SK-N-SH (cell line): Measurements from ENCODE around the gene DOK6. TPM values are rescaled to one million over a fixed set of nuclear protein-coding genes. Genes with fewer than 3 reads are reported as not detected.

Source experiments
- CTCF ChIA-PET: fragments of 300-600, 350-600 bp; formaldehyde crosslinking; extraction: SDS; loops from one replicate; lab custom pipeline; 2021; lab: Yijun Ruan, JAX
- POLR2A ChIA-PET: fragments of 350-600 bp; sonication (Branson Sonifier 250); formaldehyde crosslinking; extraction: SDS; loops from one replicate; lab custom pipeline; 2020; ENCODE audit warnings: antibody characterized with exemption, inconsistent platforms; lab: Yijun Ruan, JAX
- DNase-seq: peaks from one replicate; pipeline ENCODE4 v3.0.0; 2012
- H2AFZ ChIP-seq: fragments of 200-600 bp; sonication (generic); 2 replicates; pipeline ENCODE4 v1.8.1; 2016; ENCODE audit warnings: antibody characterized with exemption, mild to moderate bottlenecking, low read depth
- H3F3A ChIP-seq: fragments of 200-600 bp; sonication (generic); replicated peaks from 2 replicates; pipeline ENCODE3; 2016; ENCODE audit warnings: antibody characterized with exemption, mild to moderate bottlenecking; ENCODE audit not compliant: insufficient read depth
- H3K27ac ChIP-seq, 2 experiments: fragments of 200-500 bp in 1 of 2; fragments of 200-600 bp in 1 of 2; sonication (Bioruptor generic) in 1 of 2; sonication (generic), shearing (Covaris generic) in 1 of 2; 2 replicates each; pipeline versions ENCODE4 v1.5.1 to v1.6.1; 2014 to 2016; ENCODE audit warnings: low read depth in 2 of 2, inconsistent platforms in 1 of 2, low read length in 1 of 2, mild to moderate bottlenecking in 1 of 2, mixed read lengths in 1 of 2
- H3K27me3 ChIP-seq: fragments of 200-600 bp; sonication (generic), shearing (Covaris generic); 2 replicates; pipeline ENCODE4 v1.6.1; 2016; ENCODE audit warnings: mixed run types; ENCODE audit not compliant: insufficient read depth
- H3K36me3 ChIP-seq, 2 experiments: fragments of 200-500 bp in 1 of 2; fragments of 200-600 bp in 1 of 2; sonication (Bioruptor generic) in 1 of 2; sonication (generic) in 1 of 2; replicated peaks in 1 of 2; 2 replicates each; pipeline versions ENCODE3 to v1.5.1; 2014 to 2016; ENCODE audit warnings: low read length in 1 of 2, mild to moderate bottlenecking in 1 of 2; ENCODE audit not compliant: insufficient read depth in 2 of 2, control insufficient read depth in 1 of 2
- H3K4me1 ChIP-seq, 2 experiments: fragments of 200-500 bp in 1 of 2; fragments of 200-600 bp in 1 of 2; sonication (Bioruptor generic) in 1 of 2; sonication (generic), shearing (Covaris generic) in 1 of 2; 2 replicates each; pipeline versions ENCODE4 v1.5.1 to v1.6.1; 2014 to 2016; ENCODE audit warnings: low read depth in 1 of 2, low read length in 1 of 2, mixed run types in 1 of 2; ENCODE audit not compliant: insufficient read depth in 2 of 2, control insufficient read depth in 1 of 2
- H3K4me2 ChIP-seq: fragments of 200-600 bp; sonication (generic), shearing (Covaris generic); 2 replicates; pipeline ENCODE4 v1.6.1; 2017; ENCODE audit warnings: mixed run types
- H3K4me3 ChIP-seq, 2 experiments: fragments of 200-500 bp in 1 of 2; fragments of 200-600 bp in 1 of 2; sonication (Bioruptor generic) in 1 of 2; sonication (generic), shearing (Covaris generic) in 1 of 2; 2 replicates each; pipeline versions ENCODE4 v1.5.1 to v1.8.1; 2014 to 2016; ENCODE audit warnings: low read depth in 2 of 2, inconsistent platforms in 1 of 2, low read length in 1 of 2, mild to moderate bottlenecking in 1 of 2, mixed read lengths in 1 of 2, moderate library complexity in 1 of 2
- H3K79me2 ChIP-seq: fragments of 200-600 bp; sonication (generic); 2 replicates; pipeline ENCODE4 v1.8.1; 2017; ENCODE audit warnings: mild to moderate bottlenecking; ENCODE audit not compliant: insufficient read depth
- H3K9ac ChIP-seq: fragments of 200-600 bp; sonication (generic); 2 replicates; pipeline ENCODE4 v1.6.1; 2017; ENCODE audit warnings: mixed run types
- H3K9me2 ChIP-seq: fragments of 200-600 bp; sonication (generic); 2 replicates; pipeline ENCODE4 v1.6.1; 2017; ENCODE audit warnings: mixed run types
- H3K9me3 ChIP-seq: fragments of 200-600 bp; sonication (generic); 2 replicates; pipeline ENCODE4 v1.6.1; 2017; ENCODE audit warnings: mixed run types, mild to moderate bottlenecking, moderate library complexity
- H4K20me1 ChIP-seq: fragments of 200-600 bp; sonication (generic); 2 replicates; pipeline ENCODE4 v1.6.1; 2017; ENCODE audit warnings: mild to moderate bottlenecking, mixed run types; ENCODE audit not compliant: insufficient read depth
- CHD2 ChIP-seq: fragments of 150-350 bp; IDR thresholded peaks from 2 replicates; pipeline ENCODE4 v1.6.1; 2018; ENCODE audit warnings: low read length; ENCODE audit not compliant: partially characterized antibody
- EP300 ChIP-seq, 2 experiments: IDR thresholded peaks; 2 replicates each; pipeline versions ENCODE4 v1.4.0 to v1.6.1; 2012; ENCODE audit warnings: borderline replicate concordance in 1 of 2, low read depth in 1 of 2, low read length in 1 of 2
- EZH2phosphoT487 ChIP-seq: fragments of 200-600 bp; sonication (generic); IDR thresholded peaks from 2 replicates; pipeline ENCODE4 v1.6.1; 2017; ENCODE audit warnings: low read depth, mixed run types, mild to moderate bottlenecking, antibody characterized with exemption, moderate library complexity, borderline replicate concordance
- FOSL2 ChIP-seq: IDR thresholded peaks from 2 replicates; pipeline ENCODE4 v1.4.0; 2012; ENCODE audit warnings: low read depth, mild to moderate bottlenecking, moderate library complexity, borderline replicate concordance
- FOXJ3 ChIP-seq: sonication (generic); formaldehyde crosslinking; IDR thresholded peaks from 2 replicates; pipeline ENCODE4 v1.5.1; 2020; ENCODE audit warnings: mild to moderate bottlenecking, missing genetic modification reagents
- IRF3 ChIP-seq: fragments of 150-350 bp; IDR thresholded peaks from 2 replicates; pipeline ENCODE4 v1.6.1; 2016; ENCODE audit warnings: mild to moderate bottlenecking, low read depth, low read length
- JUND ChIP-seq: IDR thresholded peaks from 2 replicates; pipeline ENCODE4 v1.4.0; 2012
- NFIC ChIP-seq: IDR thresholded peaks from 2 replicates; pipeline ENCODE4 v1.4.0; 2012; ENCODE audit warnings: borderline replicate concordance
- PBX3 ChIP-seq: IDR thresholded peaks from 2 replicates; pipeline ENCODE4; 2012
- RXRA ChIP-seq: IDR thresholded peaks from 2 replicates; pipeline ENCODE4 v1.4.0; 2012; ENCODE audit warnings: low read depth, mild to moderate bottlenecking, borderline replicate concordance
- SIN3A ChIP-seq: IDR thresholded peaks from 2 replicates; pipeline ENCODE4 v1.6.1; 2012; ENCODE audit warnings: low read depth, mild to moderate bottlenecking, low read length, moderate library complexity, borderline replicate concordance
- SMC3 ChIP-seq: IDR thresholded peaks from 2 replicates; pipeline ENCODE4 v1.6.1; 2012; ENCODE audit warnings: low read depth, low read length, improper control_type of control experiment
- TAF1 ChIP-seq: IDR thresholded peaks from 2 replicates; pipeline ENCODE4 v1.6.1; 2012; ENCODE audit warnings: low read depth, mild to moderate bottlenecking, low read length, moderate library complexity, borderline replicate concordance
- USF1 ChIP-seq: IDR thresholded peaks from 2 replicates; pipeline ENCODE4 v1.4.0; 2012; ENCODE audit warnings: low read depth, borderline replicate concordance
- USF2 ChIP-seq: fragments of 150-350 bp; IDR thresholded peaks from 2 replicates; pipeline ENCODE4 v1.6.1; 2017; ENCODE audit warnings: antibody characterized with exemption, low read length, low read depth, borderline replicate concordance
- ZBTB33 ChIP-seq: IDR thresholded peaks from 2 replicates; pipeline ENCODE4 v1.4.0; 2012; ENCODE audit warnings: low read depth, borderline replicate concordance
- WGBS: methylation state at CpG from one replicate; pipeline ENCODE4 v1.1.6; 2017; ENCODE audit warnings: low lambda C conversion rate; 5-methylcytosine and 5-hydroxymethylcytosine counted together
- polyA plus RNA-seq, 3 experiments: library from polyadenylated mRNA; depleted of rRNA; stranded (reverse); fragments of >200 nt; gene quantifications; 2 replicates each; pipeline ENCODE4 v1.2.3, GENCODE V29; 2012

DOK6 gene
- polyA plus RNA-seq, 1 of the 3 experiments (the other 2 are of a cell fraction): 3.9 TPM

- no peak overlapping the region for H2AFZ ChIP-seq
- TF ChIP-seq FOSL2: no peak
- no peak for TF ChIP-seq ZBTB33
- no peak for TF ChIP-seq EP300 (IDR thresholded peaks at IDR 0.05; ENCODE audit: borderline replicate concordance in 1 of 2, low read depth in 1 of 2, low read length in 1 of 2)
- TF ChIP-seq FOXJ3 (CRISPR knock-in tag): no peak
- no peak for TF ChIP-seq USF2
- no peak for TF ChIP-seq CHD2
- no peak for TF ChIP-seq NFIC
- TF ChIP-seq EZH2phosphoT487: no peak
- no peak for TF ChIP-seq SIN3A
- no peak for TF ChIP-seq SMC3
- TF ChIP-seq PBX3: no peak
- TF ChIP-seq IRF3: no peak
- no peak for TF ChIP-seq JUND
- no peak for TF ChIP-seq TAF1
- TF ChIP-seq USF1: no peak
- no peak for TF ChIP-seq RXRA
- TF ChIP-seq, all 33 proteins: peak for 0
- Histone ChIP-seq H3K9me2 (no peaks in the 10 kb centered on the region), H3K79me2 (no peaks in the 10 kb centered on the region), H3K9me3 (no peaks in the 10 kb centered on the region), H4K20me1 (no peaks in the 10 kb centered on the region), H3K4me1 (peaks cover 11 to 14% of the 10 kb centered on the region in 2 experiments; a peak in 3 of 4 replicates), H3K27me3 (no peaks in the 10 kb centered on the region), H3K4me3 (no peak overlapping the region), H3K4me2 (no peak overlapping the region), H3K9ac (no peak overlapping the region), H3K27ac (no peak overlapping the region), H3F3A (peaks cover 21% of the 10 kb centered on the region), H3K36me3 (no peaks in the 10 kb centered on the region)
- 90% methylated on average over 2 of the region's 2 CpGs for WGBS
- no peak for DNase-seq
- ChIA-PET POLR2A (no interaction called here), CTCF (no interaction called here)
Observed at GRCh38 chr18:69492861-69493260, 92.2 kb downstream of the DOK6 start.
